LNCAP (cell line): Measurements from ENCODE around the gene LBP.

Source experiments
- TF ChIP-seq, protein P1 (sequence below): fragments of 450-650 bp; IDR thresholded peaks from 2 replicates; pipeline ENCODE4 v1.5.1; 2017; ENCODE audit warnings: mild to moderate bottlenecking

LBP gene

DNA sequence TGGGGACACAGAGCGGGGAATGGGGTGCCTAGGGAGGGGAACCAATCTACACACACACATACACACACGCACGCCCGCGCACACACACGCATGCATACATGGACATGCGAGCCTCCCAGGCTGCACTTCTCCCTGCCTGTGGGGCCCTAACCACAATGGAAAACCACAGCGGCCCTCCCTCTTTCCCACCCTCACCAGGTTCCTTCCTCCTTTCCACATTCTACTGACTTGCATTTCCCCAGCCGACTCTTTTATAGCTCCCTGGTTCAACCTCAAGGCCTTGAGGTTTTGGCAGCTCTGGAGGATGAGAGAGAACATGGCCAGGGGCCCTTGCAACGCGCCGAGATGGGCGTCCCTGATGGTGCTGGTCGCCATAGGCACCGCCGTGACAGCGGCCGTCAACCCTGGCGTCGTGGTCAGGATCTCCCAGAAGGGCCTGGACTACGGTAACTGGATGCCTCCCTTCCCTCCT, 42.3 kb upstream of the LBP start, which contains the start of gene BPI:
Gene BPI (plus strand): TSS at position 249 of the 472 bp plus-strand sequence. CDS start 68 bp downstream, at position 317.
- TF ChIP-seq, protein P1, sequence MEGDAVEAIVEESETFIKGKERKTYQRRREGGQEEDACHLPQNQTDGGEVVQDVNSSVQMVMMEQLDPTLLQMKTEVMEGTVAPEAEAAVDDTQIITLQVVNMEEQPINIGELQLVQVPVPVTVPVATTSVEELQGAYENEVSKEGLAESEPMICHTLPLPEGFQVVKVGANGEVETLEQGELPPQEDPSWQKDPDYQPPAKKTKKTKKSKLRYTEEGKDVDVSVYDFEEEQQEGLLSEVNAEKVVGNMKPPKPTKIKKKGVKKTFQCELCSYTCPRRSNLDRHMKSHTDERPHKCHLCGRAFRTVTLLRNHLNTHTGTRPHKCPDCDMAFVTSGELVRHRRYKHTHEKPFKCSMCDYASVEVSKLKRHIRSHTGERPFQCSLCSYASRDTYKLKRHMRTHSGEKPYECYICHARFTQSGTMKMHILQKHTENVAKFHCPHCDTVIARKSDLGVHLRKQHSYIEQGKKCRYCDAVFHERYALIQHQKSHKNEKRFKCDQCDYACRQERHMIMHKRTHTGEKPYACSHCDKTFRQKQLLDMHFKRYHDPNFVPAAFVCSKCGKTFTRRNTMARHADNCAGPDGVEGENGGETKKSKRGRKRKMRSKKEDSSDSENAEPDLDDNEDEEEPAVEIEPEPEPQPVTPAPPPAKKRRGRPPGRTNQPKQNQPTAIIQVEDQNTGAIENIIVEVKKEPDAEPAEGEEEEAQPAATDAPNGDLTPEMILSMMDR, result no peak

- TF ChIP-seq, protein P1, result peak; percentile 47
Measured at GRCh38 chr20:38304845-38305447, 41.3 kb upstream of the LBP start.

GRCh38 chr20:38305541-38305940, 40.7 kb upstream of the LBP start:
- TF ChIP-seq, protein P1, result no peak

- TF ChIP-seq, protein P1, result no peak
Measured at GRCh38 chr20:38306379-38306778, 39.9 kb upstream of the LBP start.

DNA sequence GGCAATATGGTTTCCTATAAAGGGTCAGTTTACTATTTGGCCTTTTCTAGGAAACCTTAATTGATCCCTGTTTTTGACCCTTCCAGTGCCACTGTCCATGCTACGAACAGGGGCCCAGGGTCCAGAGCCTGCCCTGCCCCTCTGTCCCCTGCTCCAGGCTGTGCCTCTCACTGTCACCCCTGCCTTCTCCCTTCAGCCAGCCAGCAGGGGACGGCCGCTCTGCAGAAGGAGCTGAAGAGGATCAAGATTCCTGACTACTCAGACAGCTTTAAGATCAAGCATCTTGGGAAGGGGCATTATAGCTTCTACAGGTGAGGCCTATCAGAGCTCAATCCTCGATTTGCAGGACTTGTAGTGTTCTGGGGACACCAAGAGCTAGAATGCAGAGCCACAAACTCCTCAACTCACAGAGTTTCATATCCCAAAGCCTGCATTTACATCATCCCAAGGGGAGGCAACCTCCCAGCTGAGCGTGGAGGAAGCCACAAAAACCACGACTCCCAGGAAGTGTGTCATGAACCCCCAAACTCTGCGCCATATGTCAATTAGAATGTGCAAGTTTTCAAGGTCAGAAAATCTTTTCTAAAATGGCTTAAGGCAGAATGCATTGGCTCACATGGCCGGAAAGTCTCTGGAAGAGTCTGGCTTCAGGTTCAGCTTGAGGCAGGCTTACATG, 38.8 kb upstream of the LBP start:
- TF ChIP-seq, protein P1, result no peak

DNA sequence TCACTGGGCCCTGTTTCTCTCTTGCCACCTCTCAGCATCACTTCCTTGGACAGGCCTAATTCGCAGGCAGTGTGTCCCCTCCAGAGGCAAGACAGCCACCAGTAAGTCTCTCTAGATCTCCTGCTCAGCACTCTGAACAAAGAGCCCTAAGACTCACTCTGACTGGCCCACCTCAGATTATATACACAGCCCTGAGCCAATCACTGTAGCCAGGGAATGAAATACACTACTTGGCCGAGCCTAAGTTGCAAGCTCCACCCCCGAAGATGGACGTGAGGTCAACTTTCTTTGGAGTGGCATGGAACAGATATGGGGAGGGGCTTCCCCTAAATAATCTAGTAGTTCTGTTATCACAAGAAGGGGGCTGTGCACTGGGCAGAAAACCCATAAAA, 38.2 kb upstream of the LBP start:
- TF ChIP-seq, protein P1, result no peak

DNA sequence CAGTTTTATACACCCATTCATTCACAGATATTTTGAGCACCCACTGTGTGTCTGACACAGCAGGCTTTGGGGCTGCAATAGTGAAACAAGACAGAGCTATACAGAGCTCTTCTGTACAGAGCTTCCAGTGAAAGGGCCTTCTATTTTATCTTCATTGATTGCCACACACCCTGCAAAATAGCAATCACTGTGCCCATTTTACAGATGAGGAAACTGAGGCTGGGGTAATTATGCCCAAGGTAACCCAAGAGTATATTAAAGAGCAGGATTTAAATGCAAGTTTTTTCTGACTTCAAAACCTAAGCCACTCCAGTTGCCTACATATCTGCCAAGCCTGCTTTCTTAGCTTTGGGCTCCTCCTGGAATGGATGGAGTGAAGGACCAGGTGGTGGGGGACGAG, 37.8 kb upstream of the LBP start:
- TF ChIP-seq, protein P1, result no peak
